Upper lobe of left lung (tissue), 6 donors: Measurements from ENCODE around the gene POLN. TPM values are rescaled to one million over a fixed set of nuclear protein-coding genes. Genes with fewer than 3 reads are reported as not detected.

Experiments used
- ATAC-seq, 2 donors: fragments of 200-7000 bp; cut with Tn5 transposase; one replicate each; pipeline ENCODE4 v1.9.1; 2022; ENCODE audit warnings: mild to moderate bottlenecking in 2 of 2, moderate library complexity in 2 of 2; ENCODE audit not compliant: low FRiP score in 2 of 2
- DNase-seq, 2 donors: peaks; one replicate each; pipeline ENCODE4 v3.0.0-alpha.2; 2019 to 2020
- H3K27ac ChIP-seq, 4 donors: fragments of 200-600 bp; sonication (generic); one replicate each; pipeline ENCODE4 v1.5.1; 2016 to 2019
- H3K27me3 ChIP-seq, 4 donors: fragments of 200-600 bp; sonication (generic); one replicate each; pipeline ENCODE4 v1.5.1; 2017 to 2019
- H3K36me3 ChIP-seq, 4 donors: fragments of 200-600 bp; sonication (generic); one replicate each; pipeline ENCODE4 v1.5.1; 2016 to 2019
- H3K4me1 ChIP-seq, 4 donors: fragments of 200-600 bp; sonication (generic); one replicate each; pipeline ENCODE4 v1.5.1; 2018 to 2019
- H3K4me3 ChIP-seq, 4 donors: fragments of 200-600 bp; sonication (generic); one replicate each; pipeline ENCODE4 v1.5.1; 2017 to 2019; ENCODE audit warnings: mild to moderate bottlenecking in 2 of 4, moderate library complexity in 1 of 4
- H3K9me3 ChIP-seq, 4 donors: fragments of 200-600 bp; sonication (generic); one replicate each; pipeline ENCODE4 v1.5.1; 2018 to 2019
- CTCF ChIP-seq, 6 experiments: fragments of 450-650 bp in 4 of 6; fragments of 200-600 bp in 2 of 6; sonication (generic) in 2 of 6; IDR thresholded peaks; one replicate each; pipeline ENCODE4 v1.5.1; 2016 to 2019; ENCODE audit warnings: antibody characterized with exemption in 6 of 6
- EP300 ChIP-seq, 4 donors: sonication (generic); formaldehyde crosslinking; IDR thresholded peaks; one replicate each; pipeline ENCODE4 v1.5.1; 2017; ENCODE audit warnings: antibody characterized with exemption in 4 of 4, control low read depth in 2 of 4
- POLR2A ChIP-seq, 4 donors: fragments of 450-650 bp; IDR thresholded peaks; one replicate each; pipeline ENCODE4 v1.5.1; 2016 to 2017; ENCODE audit warnings: antibody characterized with exemption in 4 of 4, mild to moderate bottlenecking in 2 of 4
- POLR2AphosphoS5 ChIP-seq, 2 donors: sonication (generic); formaldehyde crosslinking; IDR thresholded peaks; one replicate each; pipeline ENCODE4 v1.5.1; 2017; ENCODE audit warnings: antibody characterized with exemption in 2 of 2
- WGBS, 2 donors: methylation state at CpG; one replicate each; pipeline ENCODE4 v1.1.5; 2017 to 2018; 5-methylcytosine and 5-hydroxymethylcytosine counted together
- total RNA-seq, 6 donors: library from RNA; depleted of rRNA in 4 of 6; stranded (reverse); fragments of >200 nt in 4 of 6; gene quantifications; one replicate each; pipeline versions ENCODE4 v1.1.0 to v1.2.1, GENCODE V29; 2016 to 2021
- donor health status: DM: no; HTN: no; CAD: no; lungs with moderate emphysema.
- donor health status: DM: no; HTN: yes; CAD: no; lungs with severe emphysema.

The POLN gene
- total RNA-seq, 6 donors from 2014 or later = 0.89 to 5.5 (median 2.6) TPM

- no peak for DNase-seq
- no peak for ATAC-seq
- Histone ChIP-seq H3K4me3 (no peak overlapping the region), H3K27me3 (no peaks in the 10 kb centered on the region), H3K9me3 (no peaks in the 10 kb centered on the region), H3K27ac (peak overlapping the region in 3 of 4 donors; percentile 7 to 60 (median 15)), H3K36me3 (peaks cover 0 to 11% (median 5%) of the 10 kb centered on the region in 4 donors), H3K4me1 (peaks cover 22 to 32% (median 26%) of the 10 kb centered on the region in 4 donors)
- WGBS, 2 donors = 91 to 100% methylated on average over 1 to 4 of the region's 5 CpGs
- no peak for TF ChIP-seq CTCF (IDR thresholded peaks at IDR 0.05)
Measured at GRCh38 chr4:2266821-2267220, 24.9 kb upstream of the POLN start.

DNA sequence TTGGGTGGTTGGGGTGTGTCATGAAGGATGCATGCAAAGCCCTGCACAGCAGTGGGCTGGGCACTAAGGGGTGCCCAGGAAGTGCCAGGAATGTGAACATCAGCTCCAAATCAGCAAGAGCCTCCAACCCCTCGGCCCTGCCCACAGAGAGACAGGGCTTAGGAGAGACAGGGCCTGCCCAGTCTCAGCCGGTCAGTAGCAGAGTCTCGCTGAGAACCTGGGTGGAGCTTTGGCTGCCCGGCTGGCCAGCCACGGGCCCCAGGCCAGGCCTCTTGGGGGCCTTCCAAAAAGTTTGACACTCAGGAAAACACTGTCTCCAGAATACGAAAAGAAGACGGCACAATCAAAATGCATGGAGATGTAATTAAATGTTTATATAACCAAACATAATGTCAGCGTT, 24.3 kb upstream of the POLN start:
- peak; percentile 63 to 90 for DNase-seq
- TF ChIP-seq CTCF (IDR thresholded peaks at IDR 0.05) (no peak), EP300 (IDR thresholded peaks at IDR 0.05) (no peak), POLR2A (IDR thresholded peaks at IDR 0.05) (no peak), POLR2AphosphoS5 (IDR thresholded peaks at IDR 0.05) (no peak)
- WGBS, 2 donors = 35 to 50% methylated on average over 7 to 8 of the region's 8 CpGs
- H3K27ac ChIP-seq = peak overlapping the region; percentile 15 to 80 (median 62)
- peaks cover 0 to 10% (median 3%) of the 10 kb centered on the region in 4 donors for H3K36me3 ChIP-seq
- no peaks in the 10 kb centered on the region for H3K9me3 ChIP-seq
- H3K4me3 ChIP-seq = no peak overlapping the region
- peaks cover 22 to 32% (median 26%) of the 10 kb centered on the region in 4 donors for H3K4me1 ChIP-seq
- H3K27me3 ChIP-seq = no peaks in the 10 kb centered on the region
- no peak for ATAC-seq

DNA sequence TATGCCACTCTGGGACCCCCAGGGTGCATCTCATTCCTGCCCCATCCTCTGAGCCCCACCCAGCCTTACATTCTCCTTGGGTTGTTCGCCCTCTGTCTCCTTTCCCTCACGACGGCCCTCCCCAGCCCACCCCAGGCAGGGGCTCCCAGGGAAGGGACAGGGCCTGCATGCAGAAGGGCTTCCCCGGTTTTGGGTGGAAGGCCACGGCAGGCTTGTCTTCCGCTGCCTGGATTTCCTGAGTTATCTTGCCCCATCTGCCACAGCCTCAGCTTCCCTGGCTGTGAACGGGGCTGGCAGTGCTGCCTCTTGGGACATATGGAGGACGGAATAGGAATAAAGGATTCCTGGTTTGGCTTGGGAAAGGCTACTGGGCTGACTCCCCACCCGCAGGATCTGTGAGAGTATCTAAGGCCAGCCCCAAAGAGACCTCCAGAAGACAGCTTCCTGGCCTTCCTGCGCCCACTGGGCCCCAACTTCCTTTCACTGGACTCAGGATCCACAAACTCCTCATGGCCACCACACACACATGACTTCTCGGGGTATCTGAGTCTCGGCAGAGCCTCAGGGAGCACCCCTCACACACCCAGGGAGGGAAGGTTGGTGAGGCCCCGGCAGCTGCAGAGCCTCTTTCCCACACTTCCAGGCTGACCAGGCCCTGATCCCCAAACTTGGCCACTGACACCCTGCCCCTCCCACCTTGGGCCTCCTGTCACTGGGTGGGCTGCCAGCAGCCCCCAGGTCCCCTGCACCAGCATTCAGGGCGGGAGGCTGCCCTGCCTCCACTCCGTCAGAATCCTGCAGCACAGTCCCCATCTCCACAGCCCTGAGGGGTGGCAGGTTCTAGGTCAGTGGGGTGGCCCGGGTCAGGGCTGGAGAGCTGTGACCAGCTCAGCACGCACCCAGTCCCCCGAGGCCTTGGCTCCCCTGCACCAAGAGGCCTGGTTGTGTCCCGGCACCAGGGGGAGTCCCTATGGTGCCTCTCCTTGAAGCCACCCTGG, 23.5 kb upstream of the POLN start:
- DNase-seq (peak in 1 of 2 donors; percentile 56), ATAC-seq (no peak)
- no peak for TF ChIP-seq CTCF (IDR thresholded peaks at IDR 0.05)
- TF ChIP-seq EP300 (IDR thresholded peaks at IDR 0.05) = no peak
- no peak for TF ChIP-seq POLR2A (IDR thresholded peaks at IDR 0.05)
- no peak for TF ChIP-seq POLR2AphosphoS5 (IDR thresholded peaks at IDR 0.05)
- Histone ChIP-seq H3K4me1 (peaks cover 27 to 40% (median 32%) of the 10 kb centered on the region in 4 donors), H3K9me3 (no peaks in the 10 kb centered on the region), H3K27ac (peak overlapping the region; percentile 15 to 80 (median 62)), H3K27me3 (no peaks in the 10 kb centered on the region), H3K4me3 (no peak overlapping the region), H3K36me3 (peaks cover 0 to 3% (median 0%) of the 10 kb centered on the region in 4 donors)
- WGBS, 2 donors = 76 to 91% methylated on average over 8 to 18 of the region's 19 CpGs

- Histone ChIP-seq H3K27ac (peak overlapping the region in 2 of 4 donors; percentile 60 to 80), H3K4me1 (peaks cover 35 to 48% (median 40%) of the 10 kb centered on the region in 4 donors), H3K4me3 (no peak overlapping the region), H3K27me3 (no peaks in the 10 kb centered on the region), H3K9me3 (no peaks in the 10 kb centered on the region), H3K36me3 (peaks cover 0 to 5% (median 0%) of the 10 kb centered on the region in 4 donors)
- DNase-seq (peak in 1 of 2 donors; percentile 48), ATAC-seq (no peak)
- TF ChIP-seq CTCF (IDR thresholded peaks at IDR 0.05) (no peak), POLR2AphosphoS5 (IDR thresholded peaks at IDR 0.05) (no peak), EP300 (IDR thresholded peaks at IDR 0.05) (no peak), POLR2A (IDR thresholded peaks at IDR 0.05) (no peak)
- WGBS, 2 donors = 80 to 82% methylated on average over 2 to 5 of the region's 6 CpGs
Measured at GRCh38 chr4:2264481-2265041, 22.6 kb upstream of the POLN start.
